HepG2 (cell line): ENCODE measurements around the gene REPS2. TPM values are rescaled to one million over a fixed set of nuclear protein-coding genes. Genes with fewer than 3 reads are reported as not detected.

Experiments
- ONECUT2 ChIP-seq: sonication (generic); formaldehyde crosslinking; IDR thresholded peaks from 2 replicates; pipeline ENCODE4 v1.4.0; 2020; ENCODE audit warnings: missing genetic modification reagents
- RORA ChIP-seq: sonication (generic); formaldehyde crosslinking; IDR thresholded peaks from 2 replicates; pipeline ENCODE4 v1.5.0; 2020; ENCODE audit warnings: mild to moderate bottlenecking, missing genetic modification reagents, moderate library complexity
- ZNF124 ChIP-seq: sonication (generic); formaldehyde crosslinking; IDR thresholded peaks from 2 replicates; pipeline ENCODE4 v1.4.0; 2020; ENCODE audit warnings: missing genetic modification reagents
- ZNF782 ChIP-seq: sonication (generic); formaldehyde crosslinking; IDR thresholded peaks from 2 replicates; pipeline ENCODE4 v1.4.0; 2020; ENCODE audit warnings: missing genetic modification reagents, mild to moderate bottlenecking, borderline replicate concordance
- polyA plus RNA-seq, 8 experiments: library from polyadenylated mRNA; depleted of rRNA in 3 of 8; stranded (reverse) in 7 of 8; unstranded in 1 of 8; fragments of >200 nt; fragmentation: Illumina TruSeq in 4 of 8; extraction: Trizol in 4 of 8; gene quantifications; 2 replicates each; pipeline versions ENCODE4 v1.2.1 to v1.2.3, GENCODE V29; 2011 to 2016; ENCODE audit warnings: low read depth in 4 of 8, missing spikeins in 1 of 8, mixed read lengths in 1 of 8; ENCODE audit not compliant: insufficient read depth in 1 of 8
- total RNA-seq, 5 experiments: library from RNA; depleted of rRNA; stranded (reverse); fragments of >200 nt; fragmentation: Illumina TruSeq; extraction: Trizol; gene quantifications; 2 replicates each; pipeline ENCODE4 v1.2.3, GENCODE V29; 2016; ENCODE audit warnings: low read depth in 1 of 5
- TF ChIP-seq, protein P1 (sequence below): sonication (generic); formaldehyde crosslinking; IDR thresholded peaks from 2 replicates; pipeline ENCODE4; 2020; ENCODE audit warnings: missing genetic modification reagents, mild to moderate bottlenecking, borderline replicate concordance
- TF ChIP-seq, protein P2 (sequence below): IDR thresholded peaks from 2 replicates; pipeline ENCODE4 v1.6.1; 2018; ENCODE audit warnings: missing genetic modification reagents, mild to moderate bottlenecking, missing compliant biosample characterization
- TF ChIP-seq, protein P3 (sequence below), 2 experiments: sonication (generic) in 1 of 2; formaldehyde crosslinking in 1 of 2; IDR thresholded peaks; 2 replicates each; pipeline versions ENCODE4 v1.4.0 to v1.6.1; 2018 to 2020; ENCODE audit warnings: missing genetic modification reagents in 2 of 2, borderline replicate concordance in 1 of 2, low read depth in 1 of 2, mild to moderate bottlenecking in 1 of 2, missing biosample characterization in 1 of 2

REPS2 gene
- total and polyA plus RNA-seq, 2 of the 13 experiments (the other 11 are each of a cell fraction or from before 2014, with no cell fraction given): 0.05 to 0.58 TPM

DNA sequence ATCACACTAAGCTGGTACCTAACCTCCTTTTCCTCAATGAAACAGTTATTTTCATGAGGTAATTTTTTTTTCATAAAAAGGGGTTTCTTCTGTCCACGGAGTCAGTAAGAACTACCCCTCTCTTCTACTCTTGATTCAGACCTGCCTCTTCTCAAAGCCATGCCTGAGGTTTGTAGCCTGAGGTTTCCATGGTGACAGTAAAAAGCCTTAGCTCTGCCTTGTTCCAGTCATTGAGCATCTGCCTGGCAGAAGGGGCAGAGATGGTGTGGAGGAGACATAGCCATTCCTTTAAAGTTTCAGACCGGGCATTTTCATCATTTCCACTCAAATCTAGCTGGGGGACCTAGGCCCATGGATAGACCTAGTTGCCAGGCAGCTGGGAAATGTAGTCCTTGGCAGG is 135.5 kb downstream of the REPS2 start (continued):
- TF ChIP-seq, protein P1, sequence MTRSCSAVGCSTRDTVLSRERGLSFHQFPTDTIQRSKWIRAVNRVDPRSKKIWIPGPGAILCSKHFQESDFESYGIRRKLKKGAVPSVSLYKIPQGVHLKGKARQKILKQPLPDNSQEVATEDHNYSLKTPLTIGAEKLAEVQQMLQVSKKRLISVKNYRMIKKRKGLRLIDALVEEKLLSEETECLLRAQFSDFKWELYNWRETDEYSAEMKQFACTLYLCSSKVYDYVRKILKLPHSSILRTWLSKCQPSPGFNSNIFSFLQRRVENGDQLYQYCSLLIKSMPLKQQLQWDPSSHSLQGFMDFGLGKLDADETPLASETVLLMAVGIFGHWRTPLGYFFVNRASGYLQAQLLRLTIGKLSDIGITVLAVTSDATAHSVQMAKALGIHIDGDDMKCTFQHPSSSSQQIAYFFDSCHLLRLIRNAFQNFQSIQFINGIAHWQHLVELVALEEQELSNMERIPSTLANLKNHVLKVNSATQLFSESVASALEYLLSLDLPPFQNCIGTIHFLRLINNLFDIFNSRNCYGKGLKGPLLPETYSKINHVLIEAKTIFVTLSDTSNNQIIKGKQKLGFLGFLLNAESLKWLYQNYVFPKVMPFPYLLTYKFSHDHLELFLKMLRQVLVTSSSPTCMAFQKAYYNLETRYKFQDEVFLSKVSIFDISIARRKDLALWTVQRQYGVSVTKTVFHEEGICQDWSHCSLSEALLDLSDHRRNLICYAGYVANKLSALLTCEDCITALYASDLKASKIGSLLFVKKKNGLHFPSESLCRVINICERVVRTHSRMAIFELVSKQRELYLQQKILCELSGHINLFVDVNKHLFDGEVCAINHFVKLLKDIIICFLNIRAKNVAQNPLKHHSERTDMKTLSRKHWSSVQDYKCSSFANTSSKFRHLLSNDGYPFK (CRISPR knock-in tag): no peak
- no peak for TF ChIP-seq ZNF124 (CRISPR knock-in tag)
- TF ChIP-seq, protein P2, sequence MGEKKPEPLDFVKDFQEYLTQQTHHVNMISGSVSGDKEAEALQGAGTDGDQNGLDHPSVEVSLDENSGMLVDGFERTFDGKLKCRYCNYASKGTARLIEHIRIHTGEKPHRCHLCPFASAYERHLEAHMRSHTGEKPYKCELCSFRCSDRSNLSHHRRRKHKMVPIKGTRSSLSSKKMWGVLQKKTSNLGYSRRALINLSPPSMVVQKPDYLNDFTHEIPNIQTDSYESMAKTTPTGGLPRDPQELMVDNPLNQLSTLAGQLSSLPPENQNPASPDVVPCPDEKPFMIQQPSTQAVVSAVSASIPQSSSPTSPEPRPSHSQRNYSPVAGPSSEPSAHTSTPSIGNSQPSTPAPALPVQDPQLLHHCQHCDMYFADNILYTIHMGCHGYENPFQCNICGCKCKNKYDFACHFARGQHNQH (CRISPR knock-in tag): no peak
- no peak for TF ChIP-seq ONECUT2 (CRISPR knock-in tag)
- TF ChIP-seq, protein P3, sequence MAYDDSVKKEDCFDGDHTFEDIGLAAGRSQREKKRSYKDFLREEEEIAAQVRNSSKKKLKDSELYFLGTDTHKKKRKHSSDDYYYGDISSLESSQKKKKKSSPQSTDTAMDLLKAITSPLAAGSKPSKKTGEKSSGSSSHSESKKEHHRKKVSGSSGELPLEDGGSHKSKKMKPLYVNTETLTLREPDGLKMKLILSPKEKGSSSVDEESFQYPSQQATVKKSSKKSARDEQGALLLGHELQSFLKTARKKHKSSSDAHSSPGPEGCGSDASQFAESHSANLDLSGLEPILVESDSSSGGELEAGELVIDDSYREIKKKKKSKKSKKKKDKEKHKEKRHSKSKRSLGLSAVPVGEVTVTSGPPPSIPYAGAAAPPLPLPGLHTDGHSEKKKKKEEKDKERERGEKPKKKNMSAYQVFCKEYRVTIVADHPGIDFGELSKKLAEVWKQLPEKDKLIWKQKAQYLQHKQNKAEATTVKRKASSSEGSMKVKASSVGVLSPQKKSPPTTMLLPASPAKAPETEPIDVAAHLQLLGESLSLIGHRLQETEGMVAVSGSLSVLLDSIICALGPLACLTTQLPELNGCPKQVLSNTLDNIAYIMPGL (CRISPR knock-in tag; IDR thresholded peaks at IDR 0.05; ENCODE audit: borderline replicate concordance in 1 of 2, low read depth in 1 of 2): no peak
- no peak for TF ChIP-seq RORA (CRISPR knock-in tag)
- TF ChIP-seq ZNF782 (CRISPR knock-in tag): no peak
